GM19240 (cell line): ENCODE data around the gene CRYBG3.
"Not testable (repeated sequence)": the region's sequence is repeated elsewhere in the genome, so short reads cannot be mapped to it uniquely, and the experiment has no call there.

ENCODE experiments used
- DNase-seq: peaks from one replicate; pipeline ENCODE4 v3.0.0; 2011; ENCODE audit warnings: low spot score; ENCODE audit not compliant: insufficient read length

CRYBG3 gene

GRCh38 chr3:97896129-97896528 lies 74.3 kb downstream of the CRYBG3 start:
- DNase-seq: no peak

- no peak for DNase-seq
These were observed 74.7 kb downstream of the CRYBG3 start for GRCh38 chr3:97896547-97896946.

GRCh38 chr3:97899331-97899730 lies 77.5 kb downstream of the CRYBG3 start:
- DNase-seq: no peak

- DNase-seq: no peak
These were observed 79.8 kb downstream of the CRYBG3 start for GRCh38 chr3:97901313-97902248.

GRCh38 chr3:97909830-97910229 lies 88.0 kb downstream of the CRYBG3 start:
- DNase-seq: not testable (repeated sequence)

GRCh38 chr3:97910236-97910831 lies 88.5 kb downstream of the CRYBG3 start:
- DNase-seq: not testable (repeated sequence)

GRCh38 chr3:97910931-97911351 lies 89.1 kb downstream of the CRYBG3 start:
- no peak for DNase-seq

- no peak for DNase-seq
These were observed 89.6 kb downstream of the CRYBG3 start for GRCh38 chr3:97911459-97911858.

GRCh38 chr3:97914388-97914787 lies 92.6 kb downstream of the CRYBG3 start:
- no peak for DNase-seq

- no peak for DNase-seq
These were observed 94.8 kb downstream of the CRYBG3 start for GRCh38 chr3:97916576-97916975.

- no peak for DNase-seq
These were observed 96.2 kb downstream of the CRYBG3 start for GRCh38 chr3:97917813-97918536.

- DNase-seq: no peak
These were observed 105.9 kb downstream of the CRYBG3 start for GRCh38 chr3:97927704-97928103.

GRCh38 chr3:97928986-97929385 lies 107.2 kb downstream of the CRYBG3 start:
- no peak for DNase-seq

- no peak for DNase-seq
These were observed 108.2 kb downstream of the CRYBG3 start for GRCh38 chr3:97930018-97930417.

GRCh38 chr3:97931218-97931617 lies 109.4 kb downstream of the CRYBG3 start:
- DNase-seq: no peak

GRCh38 chr3:97932387-97932801 lies 110.6 kb downstream of the CRYBG3 start:
- DNase-seq: no peak

GRCh38 chr3:97934980-97935695 lies 113.3 kb downstream of the CRYBG3 start:
- no peak for DNase-seq

- no peak for DNase-seq
These were observed 114.0 kb downstream of the CRYBG3 start for GRCh38 chr3:97935842-97936241.

- no peak for DNase-seq
These were observed 115.4 kb downstream of the CRYBG3 start for GRCh38 chr3:97937205-97937604.

- no peak for DNase-seq
These were observed 116.6 kb downstream of the CRYBG3 start for GRCh38 chr3:97938444-97938843.

- no peak for DNase-seq
These were observed 117.6 kb downstream of the CRYBG3 start for GRCh38 chr3:97939401-97939800.
